ENCODE measurements around the gene RARG. TPM values are rescaled to one million over a fixed set of nuclear protein-coding genes. Genes with fewer than 3 reads are reported as not detected.

Gene RARG
- polyA plus RNA-seq, 3 donors = 1.8 to 14.6 (median 2.3) TPM

DNA sequence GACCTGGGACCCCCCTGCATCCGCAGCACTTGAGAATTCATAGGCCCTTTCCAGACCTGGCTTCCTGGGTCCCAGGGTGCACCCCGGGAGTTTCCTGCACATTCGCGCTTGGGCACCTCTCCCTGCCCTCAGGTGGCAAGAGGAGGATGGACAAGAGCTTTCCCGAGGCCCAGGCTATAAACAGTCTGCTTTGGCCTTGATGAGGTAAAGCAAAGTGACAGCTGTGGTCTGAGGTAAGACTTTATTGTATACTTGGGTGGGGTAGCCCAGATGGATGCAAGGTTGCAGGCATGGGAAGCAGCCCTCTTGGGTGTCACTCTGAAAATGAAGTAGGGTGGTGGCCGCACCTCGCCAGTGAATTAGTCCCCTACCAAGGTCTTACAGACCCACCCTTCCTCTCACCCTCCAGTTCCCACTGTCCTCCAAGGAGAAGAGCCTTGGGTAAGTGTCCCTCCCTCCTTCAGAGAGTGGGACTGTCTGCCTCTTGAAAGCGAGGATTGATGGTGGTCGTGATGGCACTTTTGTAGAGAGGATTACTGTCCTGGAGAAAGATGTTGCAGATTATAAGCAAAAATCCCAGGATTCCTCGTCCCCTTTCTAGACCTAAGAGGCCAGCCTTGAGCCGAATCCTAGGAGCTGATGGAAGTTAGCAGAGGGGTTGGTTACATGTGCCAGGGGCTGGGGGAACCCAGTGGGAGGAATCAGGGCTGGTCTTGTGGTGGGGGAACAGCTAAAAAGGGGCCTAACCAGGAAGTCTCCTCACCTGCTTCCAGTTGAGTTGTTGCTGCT lies 40.7 kb downstream of the RARG start:
- intact Hi-C loops (cut with micrococcal nuclease) = no loop called here

DNA sequence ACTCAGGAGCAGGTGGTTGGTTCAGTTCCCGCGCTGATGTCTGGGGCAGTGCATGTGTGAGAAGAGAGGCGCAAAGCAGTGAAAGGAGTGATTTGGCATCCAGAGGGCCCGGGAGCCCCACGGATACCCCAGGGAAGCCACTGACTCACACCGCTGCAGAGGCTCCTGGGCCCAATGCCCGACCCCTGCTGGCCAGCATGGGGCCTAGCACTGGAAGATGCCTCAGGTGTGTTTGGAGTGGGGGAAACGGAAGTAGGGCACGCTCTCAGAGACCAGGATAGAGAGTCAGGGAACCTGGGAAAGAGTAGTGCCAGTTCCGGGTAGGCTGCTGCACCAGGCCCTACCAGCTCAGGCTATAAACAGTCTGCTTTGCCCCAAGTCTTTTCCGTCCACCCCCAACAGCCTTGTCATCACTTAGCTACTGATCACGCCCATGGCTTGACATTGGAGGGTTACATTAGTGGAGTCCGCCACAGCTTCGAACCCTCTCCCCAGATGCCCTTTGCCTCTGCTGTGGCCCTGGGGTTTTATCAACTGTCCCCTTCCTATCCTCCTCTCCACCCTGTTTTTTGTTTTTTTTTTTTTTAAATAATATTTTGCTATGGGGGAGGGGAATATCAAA lies 41.8 kb downstream of the RARG start:
- Histone ChIP-seq H3K4me2 (replicated peaks; ENCODE audit: extremely low read depth, low read length, poor library complexity, severe bottlenecking) (no peak overlapping the region), H3K4me3 (replicated peaks in 1 of 3; ENCODE audit: low read depth in 2 of 3, low read length in 3 of 3) (no peak overlapping the region), H4K20me1 (ENCODE audit: insufficient read depth, low read length) (peaks cover 33% of the 10 kb centered on the region), H3K4me1 (ENCODE audit: control insufficient read depth in 1 of 2, insufficient read depth in 2 of 2, low read length in 2 of 2) (no peaks in the 10 kb centered on the region), H3K27me3 (ENCODE audit: control insufficient read depth in 2 of 2, insufficient read depth in 2 of 2, low read length in 2 of 2) (no peaks in the 10 kb centered on the region), H2AFZ (ENCODE audit: insufficient read depth, low read depth, low read length, poor library complexity, severe bottlenecking) (no peak overlapping the region), H3K9ac (ENCODE audit: insufficient read depth, low read length, poor library complexity, severe bottlenecking) (no peak overlapping the region), H3K9me3 (replicated peaks in 1 of 2; ENCODE audit: control insufficient read depth in 1 of 2, insufficient read depth in 1 of 2, low read length in 2 of 2) (no peaks in the 10 kb centered on the region), H3K79me2 (ENCODE audit: insufficient read depth, low read length) (peaks cover 7% of the 10 kb centered on the region), H3K36me3 (replicated peaks in 1 of 2; ENCODE audit: control insufficient read depth in 1 of 2, insufficient read depth in 2 of 2, low read length in 2 of 2) (peaks cover 59 to 90% of the 10 kb centered on the region in 2 donors), H3K27ac (ENCODE audit: low read depth in 1 of 2, low read length in 2 of 2) (no peak overlapping the region)
- H3K27me3 Mint-ChIP-seq (ENCODE audit: low read depth in 3 of 3) = peaks cover 1 to 4% (median 3%) of the 10 kb centered on the region in 3 donors
- H3K4me3 Mint-ChIP-seq = no peak overlapping the region
- intact Hi-C loops (cut with micrococcal nuclease) = no loop called here
- no peak for DNase-seq
- TF ChIP-seq, protein P1, sequence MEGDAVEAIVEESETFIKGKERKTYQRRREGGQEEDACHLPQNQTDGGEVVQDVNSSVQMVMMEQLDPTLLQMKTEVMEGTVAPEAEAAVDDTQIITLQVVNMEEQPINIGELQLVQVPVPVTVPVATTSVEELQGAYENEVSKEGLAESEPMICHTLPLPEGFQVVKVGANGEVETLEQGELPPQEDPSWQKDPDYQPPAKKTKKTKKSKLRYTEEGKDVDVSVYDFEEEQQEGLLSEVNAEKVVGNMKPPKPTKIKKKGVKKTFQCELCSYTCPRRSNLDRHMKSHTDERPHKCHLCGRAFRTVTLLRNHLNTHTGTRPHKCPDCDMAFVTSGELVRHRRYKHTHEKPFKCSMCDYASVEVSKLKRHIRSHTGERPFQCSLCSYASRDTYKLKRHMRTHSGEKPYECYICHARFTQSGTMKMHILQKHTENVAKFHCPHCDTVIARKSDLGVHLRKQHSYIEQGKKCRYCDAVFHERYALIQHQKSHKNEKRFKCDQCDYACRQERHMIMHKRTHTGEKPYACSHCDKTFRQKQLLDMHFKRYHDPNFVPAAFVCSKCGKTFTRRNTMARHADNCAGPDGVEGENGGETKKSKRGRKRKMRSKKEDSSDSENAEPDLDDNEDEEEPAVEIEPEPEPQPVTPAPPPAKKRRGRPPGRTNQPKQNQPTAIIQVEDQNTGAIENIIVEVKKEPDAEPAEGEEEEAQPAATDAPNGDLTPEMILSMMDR (IDR thresholded peaks at IDR 0.05) = peak; percentile 62
- H3K36me3 Mint-ChIP-seq = peaks cover 75 to 84% of the 10 kb centered on the region in 2 donors
- H3K4me1 Mint-ChIP-seq = peaks cover 6% of the 10 kb centered on the region
- 85% methylated on average over 8 of the region's 14 CpGs for WGBS (ENCODE audit: insufficient coverage)
- peak overlapping the region in 1 of 7 donors; percentile 75 for H3K27ac Mint-ChIP-seq
- H3K9me3 Mint-ChIP-seq = peaks cover 0 to 2% (median 0%) of the 10 kb centered on the region in 7 donors

More for the DNA sequence above, 40.7 kb downstream of the RARG start:
- no peak overlapping the region for H3K9ac ChIP-seq (ENCODE audit: insufficient read depth, low read length, poor library complexity, severe bottlenecking)
- H3K4me2 ChIP-seq (replicated peaks; ENCODE audit: extremely low read depth, low read length, poor library complexity, severe bottlenecking) = no peak overlapping the region
- peaks cover 25% of the 10 kb centered on the region for H4K20me1 ChIP-seq (ENCODE audit: insufficient read depth, low read length)
- peaks cover 55 to 90% of the 10 kb centered on the region in 2 donors for H3K36me3 ChIP-seq (replicated peaks in 1 of 2; ENCODE audit: control insufficient read depth in 1 of 2, insufficient read depth in 2 of 2, low read length in 2 of 2)
- no peaks in the 10 kb centered on the region for H3K9me3 ChIP-seq (replicated peaks in 1 of 2; ENCODE audit: control insufficient read depth in 1 of 2, insufficient read depth in 1 of 2, low read length in 2 of 2)
- no peaks in the 10 kb centered on the region for H3K79me2 ChIP-seq (ENCODE audit: insufficient read depth, low read length)
- no peaks in the 10 kb centered on the region for H3K27me3 ChIP-seq (ENCODE audit: control insufficient read depth in 2 of 2, insufficient read depth in 2 of 2, low read length in 2 of 2)
- H3K4me3 ChIP-seq (replicated peaks in 1 of 3; ENCODE audit: low read depth in 2 of 3, low read length in 3 of 3) = no peak overlapping the region
- Mint-ChIP-seq H3K4me3 (no peak overlapping the region), H3K27me3 (ENCODE audit: low read depth in 3 of 3) (peaks cover 3 to 6% (median 4%) of the 10 kb centered on the region in 3 donors), H3K36me3 (peaks cover 74 to 84% of the 10 kb centered on the region in 2 donors), H3K9me3 (peaks cover 0 to 2% (median 0%) of the 10 kb centered on the region in 7 donors), H3K27ac (peak overlapping the region in 1 of 7 donors; percentile 71), H3K4me1 (peaks cover 6% of the 10 kb centered on the region)
- 96% methylated on average over 9 of the region's 11 CpGs for WGBS (ENCODE audit: insufficient coverage)
- no peak overlapping the region for H3K27ac ChIP-seq (ENCODE audit: low read depth in 1 of 2, low read length in 2 of 2)
- H2AFZ ChIP-seq (ENCODE audit: insufficient read depth, low read depth, low read length, poor library complexity, severe bottlenecking) = no peak overlapping the region
- TF ChIP-seq, protein P1 (IDR thresholded peaks at IDR 0.05) = no peak
- no peaks in the 10 kb centered on the region for H3K4me1 ChIP-seq (ENCODE audit: control insufficient read depth in 1 of 2, insufficient read depth in 2 of 2, low read length in 2 of 2)
- no peak for DNase-seq

Data from CD14-positive monocyte (primary cell).